SK-N-SH (cell line): ENCODE measurements around the gene AEBP1. TPM values are rescaled to one million over a fixed set of nuclear protein-coding genes. Genes with fewer than 3 reads are reported as not detected.

Source experiments
- CTCF ChIA-PET: fragments of 300-600, 350-600 bp; formaldehyde crosslinking; extraction: SDS; loops from one replicate; lab custom pipeline; 2021; lab: Yijun Ruan, JAX
- POLR2A ChIA-PET: fragments of 350-600 bp; sonication (Branson Sonifier 250); formaldehyde crosslinking; extraction: SDS; loops from one replicate; lab custom pipeline; 2020; ENCODE audit warnings: antibody characterized with exemption, inconsistent platforms; lab: Yijun Ruan, JAX
- DNase-seq: peaks from one replicate; pipeline ENCODE4 v3.0.0; 2012
- H2AFZ ChIP-seq: fragments of 200-600 bp; sonication (generic); 2 replicates; pipeline ENCODE4 v1.8.1; 2016; ENCODE audit warnings: antibody characterized with exemption, mild to moderate bottlenecking, low read depth
- H3F3A ChIP-seq: fragments of 200-600 bp; sonication (generic); replicated peaks from 2 replicates; pipeline ENCODE3; 2016; ENCODE audit warnings: antibody characterized with exemption, mild to moderate bottlenecking; ENCODE audit not compliant: insufficient read depth
- H3K27ac ChIP-seq, 2 experiments: fragments of 200-500 bp in 1 of 2; fragments of 200-600 bp in 1 of 2; sonication (Bioruptor generic) in 1 of 2; sonication (generic), shearing (Covaris generic) in 1 of 2; 2 replicates each; pipeline versions ENCODE4 v1.5.1 to v1.6.1; 2014 to 2016; ENCODE audit warnings: low read depth in 2 of 2, inconsistent platforms in 1 of 2, low read length in 1 of 2, mild to moderate bottlenecking in 1 of 2, mixed read lengths in 1 of 2
- H3K27me3 ChIP-seq: fragments of 200-600 bp; sonication (generic), shearing (Covaris generic); 2 replicates; pipeline ENCODE4 v1.6.1; 2016; ENCODE audit warnings: mixed run types; ENCODE audit not compliant: insufficient read depth
- H3K36me3 ChIP-seq, 2 experiments: fragments of 200-500 bp in 1 of 2; fragments of 200-600 bp in 1 of 2; sonication (Bioruptor generic) in 1 of 2; sonication (generic) in 1 of 2; replicated peaks in 1 of 2; 2 replicates each; pipeline versions ENCODE3 to v1.5.1; 2014 to 2016; ENCODE audit warnings: low read length in 1 of 2, mild to moderate bottlenecking in 1 of 2; ENCODE audit not compliant: insufficient read depth in 2 of 2, control insufficient read depth in 1 of 2
- H3K4me1 ChIP-seq, 2 experiments: fragments of 200-500 bp in 1 of 2; fragments of 200-600 bp in 1 of 2; sonication (Bioruptor generic) in 1 of 2; sonication (generic), shearing (Covaris generic) in 1 of 2; 2 replicates each; pipeline versions ENCODE4 v1.5.1 to v1.6.1; 2014 to 2016; ENCODE audit warnings: low read depth in 1 of 2, low read length in 1 of 2, mixed run types in 1 of 2; ENCODE audit not compliant: insufficient read depth in 2 of 2, control insufficient read depth in 1 of 2
- H3K4me2 ChIP-seq: fragments of 200-600 bp; sonication (generic), shearing (Covaris generic); 2 replicates; pipeline ENCODE4 v1.6.1; 2017; ENCODE audit warnings: mixed run types
- H3K4me3 ChIP-seq, 2 experiments: fragments of 200-500 bp in 1 of 2; fragments of 200-600 bp in 1 of 2; sonication (Bioruptor generic) in 1 of 2; sonication (generic), shearing (Covaris generic) in 1 of 2; 2 replicates each; pipeline versions ENCODE4 v1.5.1 to v1.8.1; 2014 to 2016; ENCODE audit warnings: low read depth in 2 of 2, inconsistent platforms in 1 of 2, low read length in 1 of 2, mild to moderate bottlenecking in 1 of 2, mixed read lengths in 1 of 2, moderate library complexity in 1 of 2
- H3K79me2 ChIP-seq: fragments of 200-600 bp; sonication (generic); 2 replicates; pipeline ENCODE4 v1.8.1; 2017; ENCODE audit warnings: mild to moderate bottlenecking; ENCODE audit not compliant: insufficient read depth
- H3K9ac ChIP-seq: fragments of 200-600 bp; sonication (generic); 2 replicates; pipeline ENCODE4 v1.6.1; 2017; ENCODE audit warnings: mixed run types
- H3K9me2 ChIP-seq: fragments of 200-600 bp; sonication (generic); 2 replicates; pipeline ENCODE4 v1.6.1; 2017; ENCODE audit warnings: mixed run types
- H3K9me3 ChIP-seq: fragments of 200-600 bp; sonication (generic); 2 replicates; pipeline ENCODE4 v1.6.1; 2017; ENCODE audit warnings: mixed run types, mild to moderate bottlenecking, moderate library complexity
- H4K20me1 ChIP-seq: fragments of 200-600 bp; sonication (generic); 2 replicates; pipeline ENCODE4 v1.6.1; 2017; ENCODE audit warnings: mild to moderate bottlenecking, mixed run types; ENCODE audit not compliant: insufficient read depth
- ELF1 ChIP-seq: IDR thresholded peaks from 2 replicates; pipeline ENCODE4 v1.4.0; 2012
- EP300 ChIP-seq, 2 experiments: IDR thresholded peaks; 2 replicates each; pipeline versions ENCODE4 v1.4.0 to v1.6.1; 2012; ENCODE audit warnings: borderline replicate concordance in 1 of 2, low read depth in 1 of 2, low read length in 1 of 2
- EZH2phosphoT487 ChIP-seq: fragments of 200-600 bp; sonication (generic); IDR thresholded peaks from 2 replicates; pipeline ENCODE4 v1.6.1; 2017; ENCODE audit warnings: low read depth, mixed run types, mild to moderate bottlenecking, antibody characterized with exemption, moderate library complexity, borderline replicate concordance
- FOXJ3 ChIP-seq: sonication (generic); formaldehyde crosslinking; IDR thresholded peaks from 2 replicates; pipeline ENCODE4 v1.5.1; 2020; ENCODE audit warnings: mild to moderate bottlenecking, missing genetic modification reagents
- FOXM1 ChIP-seq: IDR thresholded peaks from 2 replicates; pipeline ENCODE4 v1.4.0; 2012; ENCODE audit warnings: low read depth, mild to moderate bottlenecking
- GATA2 ChIP-seq: sonication (generic); formaldehyde crosslinking; IDR thresholded peaks from 2 replicates; pipeline ENCODE4 v1.5.0; 2020; ENCODE audit warnings: mild to moderate bottlenecking, missing genetic modification reagents
- IRF3 ChIP-seq: fragments of 150-350 bp; IDR thresholded peaks from 2 replicates; pipeline ENCODE4 v1.6.1; 2016; ENCODE audit warnings: mild to moderate bottlenecking, low read depth, low read length
- JUND ChIP-seq: IDR thresholded peaks from 2 replicates; pipeline ENCODE4 v1.4.0; 2012
- MXI1 ChIP-seq: IDR thresholded peaks from 2 replicates; pipeline ENCODE4 v1.6.1; 2012; ENCODE audit warnings: mild to moderate bottlenecking, low read depth, low read length, improper control_type of control experiment
- NFIC ChIP-seq: IDR thresholded peaks from 2 replicates; pipeline ENCODE4 v1.4.0; 2012; ENCODE audit warnings: borderline replicate concordance
- RAD21 ChIP-seq: IDR thresholded peaks from 2 replicates; pipeline ENCODE4 v1.6.1; 2012; ENCODE audit warnings: mild to moderate bottlenecking, low read length
- RCOR1 ChIP-seq: fragments of 150-350 bp; IDR thresholded peaks from 2 replicates; pipeline ENCODE4 v1.6.1; 2017; ENCODE audit warnings: antibody characterized with exemption, low read length
- REST ChIP-seq: IDR thresholded peaks from 2 replicates; pipeline ENCODE4 v1.6.1; 2012; ENCODE audit warnings: mild to moderate bottlenecking, low read depth, low read length, moderate library complexity
- RXRA ChIP-seq: IDR thresholded peaks from 2 replicates; pipeline ENCODE4 v1.4.0; 2012; ENCODE audit warnings: low read depth, mild to moderate bottlenecking, borderline replicate concordance
- SIN3A ChIP-seq: IDR thresholded peaks from 2 replicates; pipeline ENCODE4 v1.6.1; 2012; ENCODE audit warnings: low read depth, mild to moderate bottlenecking, low read length, moderate library complexity, borderline replicate concordance
- SMC3 ChIP-seq: IDR thresholded peaks from 2 replicates; pipeline ENCODE4 v1.6.1; 2012; ENCODE audit warnings: low read depth, low read length, improper control_type of control experiment
- TAF1 ChIP-seq: IDR thresholded peaks from 2 replicates; pipeline ENCODE4 v1.6.1; 2012; ENCODE audit warnings: low read depth, mild to moderate bottlenecking, low read length, moderate library complexity, borderline replicate concordance
- TEAD4 ChIP-seq: IDR thresholded peaks from 2 replicates; pipeline ENCODE4 v1.4.0; 2012; ENCODE audit warnings: mild to moderate bottlenecking, borderline replicate concordance; ENCODE audit not compliant: insufficient read depth
- YY1 ChIP-seq: IDR thresholded peaks from 2 replicates; pipeline ENCODE4 v1.4.0; 2012; ENCODE audit warnings: low read depth, mild to moderate bottlenecking
- WGBS: methylation state at CpG from one replicate; pipeline ENCODE4 v1.1.6; 2017; ENCODE audit warnings: low lambda C conversion rate; 5-methylcytosine and 5-hydroxymethylcytosine counted together
- polyA plus RNA-seq, 3 experiments: library from polyadenylated mRNA; depleted of rRNA; stranded (reverse); fragments of >200 nt; gene quantifications; 2 replicates each; pipeline ENCODE4 v1.2.3, GENCODE V29; 2012

The AEBP1 gene
- polyA plus RNA-seq, 1 of the 3 experiments (the other 2 are of a cell fraction): 105 TPM

- no peaks in the 10 kb centered on the region for H3K27me3 ChIP-seq
- WGBS: 85% methylated on average over 6 of the region's 13 CpGs
- no peaks in the 10 kb centered on the region; the same call in 1 of the 2 replicates for H3K79me2 ChIP-seq
- no peaks in the 10 kb centered on the region for H3K9me3 ChIP-seq
- ChIA-PET CTCF (interaction anchor here (1.3 to 4.4 kb wide), 2 partner anchors 122 kb away, joined by 5 to 68 read pairs; no protein-coding TSS in a partner anchor), POLR2A (interaction anchor here (1.2 kb wide), 1 partner anchor 8 kb away, joined by 4 read pairs; the partner anchor contains the start of gene PGAM2)
- H3K9ac ChIP-seq: peak overlapping the region; percentile 40; the same call in 1 of the 2 replicates
- H3K36me3 ChIP-seq: peaks cover 22 to 54% of the 10 kb centered on the region in 2 experiments
- H3F3A ChIP-seq: peaks cover 34% of the 10 kb centered on the region
- no peak overlapping the region for H3K4me2 ChIP-seq
- no peaks in the 10 kb centered on the region for H3K9me2 ChIP-seq
- peak overlapping the region in 1 of 2 experiments; percentile 55; a peak in 2 of 4 replicates for H3K27ac ChIP-seq
- TF ChIP-seq RXRA (no peak), TAF1 (no peak), RCOR1 (no peak), REST (no peak), MXI1 (no peak), EZH2phosphoT487 (no peak), JUND (no peak), RAD21 (no peak), NFIC (no peak), FOXM1 (no peak), FOXJ3 (CRISPR knock-in tag) (no peak), SMC3 (no peak), IRF3 (no peak), YY1 (no peak), TEAD4 (no peak), GATA2 (CRISPR knock-in tag) (no peak), EP300 (IDR thresholded peaks at IDR 0.05; ENCODE audit: borderline replicate concordance in 1 of 2, low read depth in 1 of 2, low read length in 1 of 2) (no peak), SIN3A (no peak), ELF1 (no peak)
- TF ChIP-seq, all 33 proteins: peak for 0
- no peak overlapping the region for H3K4me3 ChIP-seq
- H3K4me1 ChIP-seq: peaks cover 5 to 15% of the 10 kb centered on the region in 2 experiments; a peak in 3 of 4 replicates
- no peak for DNase-seq
- H2AFZ ChIP-seq: no peak overlapping the region
- no peaks in the 10 kb centered on the region for H4K20me1 ChIP-seq
Measured at GRCh38 chr7:44074349-44074695, 29.8 kb upstream of the AEBP1 start.
